Measurements from ENCODE around the gene PSIP1. TPM values are rescaled to one million over a fixed set of nuclear protein-coding genes. Genes with fewer than 3 reads are reported as not detected.

Gene PSIP1
- total and polyA plus RNA-seq, 9 of the 15 experiments (the other 6 are each of a cell fraction or from before 2014, with no cell fraction given), result 18.8 to 119 (median 59.9) TPM

GRCh38 chr9:15552636-15553527 is 42.1 kb upstream of the PSIP1 start, which contains the start of gene CCDC171 (continued):
- TF ChIP-seq ZMIZ1 (IDR thresholded peaks at IDR 0.05; ENCODE audit: low read depth in 2 of 2, low read length in 2 of 2), result no peak
- TF ChIP-seq E2F3 (CRISPR knock-in tag; IDR thresholded peaks at IDR 0.05), result no peak
- no peak for TF ChIP-seq TCF3 (CRISPR knock-in tag; IDR thresholded peaks at IDR 0.05)
- TF ChIP-seq HCFC1 (IDR thresholded peaks at IDR 0.05; ENCODE audit: low read depth, low read length), result no peak
- TF ChIP-seq ZNF655 (CRISPR knock-in tag; IDR thresholded peaks at IDR 0.05), result no peak
- TF ChIP-seq SAP30 (IDR thresholded peaks at IDR 0.05; ENCODE audit: borderline replicate concordance, insufficient read depth, low read depth, low read length, poor library complexity, severe bottlenecking), result peak; percentile 7
- TF ChIP-seq ZBTB40 (IDR thresholded peaks at IDR 0.05), result 0 out of 2 replicates have a peak, but pooled peaks have one; percentile 14
- no peak for TF ChIP-seq ZBTB40 (CRISPR knock-in tag; IDR thresholded peaks at IDR 0.05)
- TF ChIP-seq CHD2 (IDR thresholded peaks at IDR 0.05; ENCODE audit: low read depth, low read length), result no peak
- peak; percentile 47; the same call in 1 of the 2 replicates for TF ChIP-seq ZFX (CRISPR knock-in tag; IDR thresholded peaks at IDR 0.05)
- TF ChIP-seq NUFIP1 (IDR thresholded peaks at IDR 0.05; ENCODE audit: partially characterized antibody), result no peak

Measured in K562 (cell line).